Measurements from ENCODE around the gene ADAMTS9.

- TF ChIP-seq POLR2A (IDR thresholded peaks at IDR 0.05; ENCODE audit: low read length) = no peak
- no peak for TF ChIP-seq RARB (CRISPR knock-in tag; IDR thresholded peaks at IDR 0.05)
- no peak for TF ChIP-seq CTCF (IDR thresholded peaks at IDR 0.05)
- no peak for TF ChIP-seq ZC3H11A (IDR thresholded peaks at IDR 0.05)
- TF ChIP-seq HOXA7 (CRISPR knock-in tag; IDR thresholded peaks at IDR 0.05) = no peak
- no peak for TF ChIP-seq ZSCAN20 (CRISPR knock-in tag; IDR thresholded peaks at IDR 0.05)
- TF ChIP-seq, protein P1, sequence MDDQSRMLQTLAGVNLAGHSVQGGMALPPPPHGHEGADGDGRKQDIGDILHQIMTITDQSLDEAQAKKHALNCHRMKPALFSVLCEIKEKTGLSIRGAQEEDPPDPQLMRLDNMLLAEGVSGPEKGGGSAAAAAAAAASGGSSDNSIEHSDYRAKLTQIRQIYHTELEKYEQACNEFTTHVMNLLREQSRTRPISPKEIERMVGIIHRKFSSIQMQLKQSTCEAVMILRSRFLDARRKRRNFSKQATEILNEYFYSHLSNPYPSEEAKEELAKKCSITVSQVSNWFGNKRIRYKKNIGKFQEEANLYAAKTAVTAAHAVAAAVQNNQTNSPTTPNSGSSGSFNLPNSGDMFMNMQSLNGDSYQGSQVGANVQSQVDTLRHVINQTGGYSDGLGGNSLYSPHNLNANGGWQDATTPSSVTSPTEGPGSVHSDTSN (IDR thresholded peaks at IDR 0.05) = no peak
- no peak for TF ChIP-seq ESRRA (IDR thresholded peaks at IDR 0.05; ENCODE audit: borderline replicate concordance, low read length)
- TF ChIP-seq BHLHE40 (IDR thresholded peaks at IDR 0.05; ENCODE audit: low read depth, low read length) = no peak
- TF ChIP-seq FOSL2 (IDR thresholded peaks at IDR 0.05) = no peak
- no peak for TF ChIP-seq FOSL2 (CRISPR knock-in tag; IDR thresholded peaks at IDR 0.05)
- no peak for TF ChIP-seq EP300 (IDR thresholded peaks at IDR 0.05)
Measured at GRCh38 chr3:64612916-64613526, 74.8 kb downstream of the ADAMTS9 start.
